LNCaP clone FGC (cell line): ENCODE measurements around the gene MEN1.
A peak's percentile ranks its signal among the peaks of the same experiment; 100 is the strongest.

Experiments used
- DNase-seq: peaks from one replicate; pipeline ENCODE4 v3.0.0-alpha.2; 2011; ENCODE audit warnings: low read depth
- H3K4me3 ChIP-seq: 2 replicates; pipeline ENCODE4 v1.5.1; 2011; ENCODE audit warnings: mild to moderate bottlenecking, low read depth, low read length, control low read depth
- TF ChIP-seq, protein P1 (sequence below): IDR thresholded peaks from 2 replicates; pipeline ENCODE4 v1.5.1; 2012; ENCODE audit warnings: mild to moderate bottlenecking; ENCODE audit not compliant: control insufficient read depth, insufficient read depth; ENCODE audit errors: extremely low read depth

Gene MEN1

GRCh38 chr11:64784813-64785581 lies 25.4 kb downstream of the MEN1 start:
- no peak for DNase-seq
- 0 out of 2 replicates have a peak overlapping the region, but pooled peaks have one; percentile 13 for H3K4me3 ChIP-seq
- TF ChIP-seq, protein P1, sequence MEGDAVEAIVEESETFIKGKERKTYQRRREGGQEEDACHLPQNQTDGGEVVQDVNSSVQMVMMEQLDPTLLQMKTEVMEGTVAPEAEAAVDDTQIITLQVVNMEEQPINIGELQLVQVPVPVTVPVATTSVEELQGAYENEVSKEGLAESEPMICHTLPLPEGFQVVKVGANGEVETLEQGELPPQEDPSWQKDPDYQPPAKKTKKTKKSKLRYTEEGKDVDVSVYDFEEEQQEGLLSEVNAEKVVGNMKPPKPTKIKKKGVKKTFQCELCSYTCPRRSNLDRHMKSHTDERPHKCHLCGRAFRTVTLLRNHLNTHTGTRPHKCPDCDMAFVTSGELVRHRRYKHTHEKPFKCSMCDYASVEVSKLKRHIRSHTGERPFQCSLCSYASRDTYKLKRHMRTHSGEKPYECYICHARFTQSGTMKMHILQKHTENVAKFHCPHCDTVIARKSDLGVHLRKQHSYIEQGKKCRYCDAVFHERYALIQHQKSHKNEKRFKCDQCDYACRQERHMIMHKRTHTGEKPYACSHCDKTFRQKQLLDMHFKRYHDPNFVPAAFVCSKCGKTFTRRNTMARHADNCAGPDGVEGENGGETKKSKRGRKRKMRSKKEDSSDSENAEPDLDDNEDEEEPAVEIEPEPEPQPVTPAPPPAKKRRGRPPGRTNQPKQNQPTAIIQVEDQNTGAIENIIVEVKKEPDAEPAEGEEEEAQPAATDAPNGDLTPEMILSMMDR: no peak

GRCh38 chr11:64778473-64779298 lies 31.7 kb downstream of the MEN1 start, which contains the start of gene SF1:
Gene SF1, minus strand, starts transcription at chr11:64778542. Its CDS starts 150 bp downstream, at chr11:64778392.
- peak within 1 kb of the TSS; percentile 63 for H3K4me3 ChIP-seq
- TF ChIP-seq, protein P1: no peak
- peak; percentile 99 for DNase-seq

DNA sequence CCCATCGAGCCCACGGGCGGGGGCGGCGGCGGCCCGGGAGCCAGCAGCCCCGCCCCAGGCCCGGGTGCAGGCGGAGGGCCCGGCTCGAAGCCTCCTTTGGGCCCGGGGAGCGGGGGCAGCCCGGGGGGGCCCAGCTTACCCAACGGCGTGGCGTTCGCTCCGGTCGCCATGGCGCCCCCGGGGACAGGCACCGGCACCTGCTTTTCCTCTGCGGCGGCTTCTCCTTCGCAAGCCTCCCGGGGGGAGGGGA lies 32.2 kb downstream of the MEN1 start:
- TF ChIP-seq, protein P1: no peak
- peak overlapping the region; percentile 63 for H3K4me3 ChIP-seq
- DNase-seq: no peak

GRCh38 chr11:64777449-64778222 lies 32.7 kb downstream of the MEN1 start:
- TF ChIP-seq, protein P1: no peak
- peak; percentile 51 for DNase-seq
- peak overlapping the region; percentile 63 for H3K4me3 ChIP-seq

DNA sequence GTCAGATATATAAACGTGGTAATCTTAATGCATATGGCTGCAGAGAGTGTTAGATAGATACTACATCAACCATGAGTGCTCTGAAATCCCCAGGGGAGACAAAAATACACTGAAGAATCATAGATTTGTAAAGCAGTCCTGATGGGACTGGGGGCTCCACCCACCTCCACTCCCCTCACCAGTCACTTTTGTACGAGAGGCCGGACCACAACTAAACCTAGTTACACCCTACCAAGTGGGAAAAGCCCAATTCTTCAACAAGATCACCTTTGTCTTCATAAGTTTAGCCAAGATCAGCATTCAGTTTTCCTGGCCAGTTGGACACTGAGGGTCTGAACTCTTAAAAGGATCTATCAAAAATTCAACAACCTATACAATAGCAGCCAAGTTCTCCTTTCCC lies 33.5 kb downstream of the MEN1 start:
- DNase-seq: no peak
- peak overlapping the region; percentile 63 for H3K4me3 ChIP-seq
- TF ChIP-seq, protein P1: no peak

GRCh38 chr11:64776425-64776824 lies 33.9 kb downstream of the MEN1 start:
- TF ChIP-seq, protein P1: no peak
- peak overlapping the region; percentile 63 for H3K4me3 ChIP-seq
- no peak for DNase-seq
